Progenitor cell of endocrine pancreas (in vitro differentiated cells): ENCODE measurements around the gene GCNA. TPM values are rescaled to one million over a fixed set of nuclear protein-coding genes. Genes with fewer than 3 reads are reported as not detected.

ENCODE experiments used
- DNase-seq: peaks from one replicate; pipeline ENCODE4 v3.0.0; 2021; ENCODE audit warnings: low spot score; ENCODE audit not compliant: unreplicated experiment
- H3K27ac Mint-ChIP-seq: 2 replicates; pipeline ENCODE4 v1.8.0; 2021; ENCODE audit warnings: mild to moderate bottlenecking, moderate library complexity, mixed read lengths
- H3K27me3 Mint-ChIP-seq: 2 replicates; pipeline ENCODE4 v1.8.0; 2021; ENCODE audit warnings: mixed read lengths
- H3K36me3 Mint-ChIP-seq: 2 replicates; pipeline ENCODE4 v1.8.0; 2022; ENCODE audit warnings: mixed read lengths; ENCODE audit not compliant: insufficient read depth
- H3K4me1 Mint-ChIP-seq: 2 replicates; pipeline ENCODE4 v1.8.0; 2021; ENCODE audit warnings: low read depth, mixed read lengths
- H3K4me3 Mint-ChIP-seq: 2 replicates; pipeline ENCODE4 v1.8.0; 2021; ENCODE audit warnings: low read depth, mild to moderate bottlenecking, moderate library complexity, mixed read lengths
- H3K9me3 Mint-ChIP-seq: 2 replicates; pipeline ENCODE4 v1.8.0; 2021; ENCODE audit warnings: low read depth, mixed read lengths
- total RNA-seq: library from RNA; stranded (reverse); gene quantifications from 2 replicates; pipeline ENCODE4 v1.2.1, GENCODE V29; 2021
- TF ChIP-seq, protein P1 (sequence below): fragments of 200-600 bp; sonication (generic); IDR thresholded peaks from one replicate; pipeline ENCODE4 v1.5.0; 2021; ENCODE audit warnings: antibody characterized with exemption, mild to moderate bottlenecking; ENCODE audit not compliant: unreplicated experiment

The GCNA gene
- total RNA-seq, 1 donor from 2014 or later, result 2.7 TPM

DNA sequence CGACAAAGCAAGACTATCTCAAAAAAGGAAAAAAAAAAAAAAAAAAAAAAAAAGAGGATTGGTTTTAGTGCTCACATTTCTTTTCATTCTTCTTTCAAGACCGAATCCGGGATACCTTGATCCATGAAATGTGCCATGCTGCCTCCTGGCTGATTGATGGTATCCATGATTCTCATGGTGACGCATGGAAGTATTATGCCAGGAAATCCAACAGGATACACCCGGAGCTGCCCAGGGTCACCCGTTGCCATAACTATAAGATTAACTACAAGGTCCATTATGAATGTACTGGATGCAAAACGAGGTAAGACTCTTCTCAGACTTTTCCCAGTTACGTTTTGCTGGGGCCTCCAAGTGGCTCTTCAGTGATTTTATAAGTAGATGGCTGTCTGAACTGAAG is 34.0 kb downstream of the GCNA start:
- DNase-seq, result no peak
- peaks cover 22% of the 10 kb centered on the region for H3K36me3 Mint-ChIP-seq
- H3K4me1 Mint-ChIP-seq, result no peaks in the 10 kb centered on the region
- H3K4me3 Mint-ChIP-seq, result no peak overlapping the region
- H3K27me3 Mint-ChIP-seq, result no peaks in the 10 kb centered on the region
- H3K27ac Mint-ChIP-seq, result no peak overlapping the region
- TF ChIP-seq, protein P1, sequence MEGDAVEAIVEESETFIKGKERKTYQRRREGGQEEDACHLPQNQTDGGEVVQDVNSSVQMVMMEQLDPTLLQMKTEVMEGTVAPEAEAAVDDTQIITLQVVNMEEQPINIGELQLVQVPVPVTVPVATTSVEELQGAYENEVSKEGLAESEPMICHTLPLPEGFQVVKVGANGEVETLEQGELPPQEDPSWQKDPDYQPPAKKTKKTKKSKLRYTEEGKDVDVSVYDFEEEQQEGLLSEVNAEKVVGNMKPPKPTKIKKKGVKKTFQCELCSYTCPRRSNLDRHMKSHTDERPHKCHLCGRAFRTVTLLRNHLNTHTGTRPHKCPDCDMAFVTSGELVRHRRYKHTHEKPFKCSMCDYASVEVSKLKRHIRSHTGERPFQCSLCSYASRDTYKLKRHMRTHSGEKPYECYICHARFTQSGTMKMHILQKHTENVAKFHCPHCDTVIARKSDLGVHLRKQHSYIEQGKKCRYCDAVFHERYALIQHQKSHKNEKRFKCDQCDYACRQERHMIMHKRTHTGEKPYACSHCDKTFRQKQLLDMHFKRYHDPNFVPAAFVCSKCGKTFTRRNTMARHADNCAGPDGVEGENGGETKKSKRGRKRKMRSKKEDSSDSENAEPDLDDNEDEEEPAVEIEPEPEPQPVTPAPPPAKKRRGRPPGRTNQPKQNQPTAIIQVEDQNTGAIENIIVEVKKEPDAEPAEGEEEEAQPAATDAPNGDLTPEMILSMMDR, result no peak
- peaks cover 7% of the 10 kb centered on the region for H3K9me3 Mint-ChIP-seq

DNA sequence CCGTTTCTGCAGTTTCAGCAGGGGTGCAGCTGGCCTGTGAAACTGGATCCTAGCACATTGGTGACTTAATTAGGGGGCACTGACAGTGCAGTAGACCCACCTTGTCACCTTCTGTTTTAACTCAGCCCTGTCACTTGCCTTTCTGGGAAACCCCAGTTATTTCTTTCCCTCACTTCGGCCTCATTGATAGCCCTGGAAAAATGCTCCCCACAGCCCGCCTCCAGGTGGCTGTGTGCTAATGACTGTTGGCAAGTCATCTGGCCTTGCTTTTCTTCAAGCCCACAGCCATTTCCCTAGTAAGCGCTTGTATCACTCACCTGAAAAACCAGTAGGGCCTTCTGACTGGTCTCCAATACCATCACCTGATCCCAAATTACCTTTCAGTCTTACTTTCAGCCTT is 36.8 kb downstream of the GCNA start:
- Mint-ChIP-seq H3K9me3 (peaks cover 8% of the 10 kb centered on the region), H3K27me3 (no peaks in the 10 kb centered on the region), H3K4me1 (no peaks in the 10 kb centered on the region), H3K36me3 (peaks cover 11% of the 10 kb centered on the region), H3K4me3 (no peak overlapping the region), H3K27ac (no peak overlapping the region)
- TF ChIP-seq, protein P1, result no peak
- no peak for DNase-seq

DNA sequence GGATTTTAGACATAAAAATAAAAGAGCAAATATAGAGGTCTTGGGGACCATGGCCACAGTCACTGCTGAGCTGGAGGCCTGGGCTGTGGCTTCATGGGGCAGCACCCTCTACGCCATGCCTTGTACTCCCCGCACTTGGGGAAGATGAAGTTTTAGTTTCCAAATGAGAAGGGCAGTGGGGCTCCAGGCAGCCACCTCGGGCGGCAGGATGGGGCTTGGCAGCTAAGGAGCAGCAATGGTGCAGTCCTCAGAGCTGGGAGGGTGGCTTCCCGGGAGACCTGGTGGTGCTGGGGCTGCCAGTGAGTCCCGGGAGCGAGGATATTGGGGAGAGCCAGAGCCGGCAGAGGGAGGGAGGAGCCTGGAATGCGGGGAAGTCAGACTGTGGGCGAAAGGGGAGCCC is 37.7 kb downstream of the GCNA start:
- no peak for DNase-seq
- Mint-ChIP-seq H3K4me1 (no peaks in the 10 kb centered on the region), H3K9me3 (peaks cover 8% of the 10 kb centered on the region)

DNA sequence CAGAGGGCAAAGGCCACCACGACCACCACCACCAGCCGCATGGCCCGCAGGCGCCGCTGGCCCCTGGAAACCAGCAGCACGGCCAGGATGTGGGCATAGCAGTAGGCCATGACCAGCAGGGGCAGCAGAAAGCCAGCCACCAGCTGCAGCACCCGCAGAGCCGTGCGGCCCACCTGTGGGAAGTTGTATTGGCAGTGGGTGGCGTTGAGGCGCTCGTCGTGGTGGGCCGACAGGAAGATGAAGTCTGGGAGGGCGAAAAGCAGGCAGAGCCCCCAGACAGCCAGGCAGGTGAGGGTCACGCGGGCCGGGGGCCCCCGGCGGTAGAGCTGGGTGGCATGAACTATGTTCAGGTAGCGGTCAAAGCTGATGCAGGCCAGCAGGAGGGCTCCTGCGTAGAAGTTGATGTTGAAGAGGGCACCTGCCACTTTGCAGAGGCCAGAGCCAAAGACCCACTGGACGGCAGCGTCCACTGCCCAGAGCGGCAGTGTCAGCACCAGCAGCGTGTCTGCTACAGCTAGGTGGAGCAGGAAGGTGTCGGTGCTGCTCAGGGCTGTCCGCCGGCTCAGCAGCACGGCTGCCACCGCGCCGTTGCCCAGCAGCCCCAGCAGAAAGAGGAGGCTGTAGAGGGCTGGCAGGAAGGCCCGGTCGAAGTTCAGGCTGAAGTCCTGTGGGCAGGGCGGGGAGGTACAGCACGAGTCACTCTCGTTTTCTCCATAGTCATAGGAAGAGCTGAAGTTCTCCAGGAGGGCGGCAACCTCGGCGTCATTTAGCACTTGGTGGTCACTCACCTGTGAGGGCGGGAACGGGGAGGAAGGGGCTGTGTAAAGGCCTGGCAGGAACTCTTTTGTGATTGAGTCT is 38.7 kb downstream of the GCNA start:
- H3K27ac Mint-ChIP-seq, result no peak overlapping the region
- TF ChIP-seq, protein P1, result no peak
- no peaks in the 10 kb centered on the region for H3K27me3 Mint-ChIP-seq
- H3K36me3 Mint-ChIP-seq, result peaks cover 5% of the 10 kb centered on the region
- H3K4me1 Mint-ChIP-seq, result no peaks in the 10 kb centered on the region
- H3K4me3 Mint-ChIP-seq, result no peak overlapping the region
- peaks cover 8% of the 10 kb centered on the region for H3K9me3 Mint-ChIP-seq
- no peak for DNase-seq

More for the DNA sequence above, 37.7 kb downstream of the GCNA start:
- Mint-ChIP-seq H3K36me3 (peaks cover 11% of the 10 kb centered on the region), H3K27ac (no peak overlapping the region), H3K27me3 (no peaks in the 10 kb centered on the region), H3K4me3 (no peak overlapping the region)
- TF ChIP-seq, protein P1, result no peak

DNA sequence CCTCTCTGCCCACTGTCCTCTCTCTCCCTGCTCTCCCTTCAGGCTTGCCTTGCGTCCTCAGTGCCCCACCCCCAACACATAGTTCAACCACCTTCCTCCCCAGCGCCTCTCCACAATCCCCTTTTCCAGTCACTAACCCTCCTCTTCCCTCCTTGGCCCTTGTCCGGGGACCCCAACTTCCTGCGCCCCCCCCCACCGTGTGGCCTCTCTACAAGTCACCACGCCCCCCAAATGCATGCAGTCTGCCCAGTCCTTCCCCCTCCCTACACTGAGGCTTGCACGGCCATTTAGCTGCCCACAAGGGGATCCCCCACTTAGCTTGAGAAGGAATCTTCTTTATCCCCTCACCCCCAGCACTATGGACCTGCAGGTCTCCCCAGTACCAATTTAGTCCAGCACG is 39.5 kb downstream of the GCNA start:
- TF ChIP-seq, protein P1, result no peak
- peaks cover 8% of the 10 kb centered on the region for H3K9me3 Mint-ChIP-seq
- no peaks in the 10 kb centered on the region for H3K4me1 Mint-ChIP-seq
- H3K27ac Mint-ChIP-seq, result no peak overlapping the region
- H3K36me3 Mint-ChIP-seq, result peaks cover 3% of the 10 kb centered on the region
- no peak overlapping the region for H3K4me3 Mint-ChIP-seq
- no peak for DNase-seq
- no peaks in the 10 kb centered on the region for H3K27me3 Mint-ChIP-seq
